CD4-positive, alpha-beta memory T cell (primary cell): ENCODE data around the gene CPHXL2. TPM values are rescaled to one million over a fixed set of nuclear protein-coding genes. Genes with fewer than 3 reads are reported as not detected.

Source experiments
- CTCF ChIA-PET: fragments of 350-600 bp; sonication (Branson Sonifier 250); formaldehyde crosslinking; loops from one replicate; lab custom pipeline; 2021; ENCODE audit warnings: inconsistent platforms; ENCODE audit not compliant: partially characterized antibody; lab: Charles Lee
- POLR2A ChIA-PET: fragments of 350-600 bp; sonication (Branson Sonifier 250); formaldehyde crosslinking; loops from one replicate; lab custom pipeline; 2021; ENCODE audit not compliant: partially characterized antibody; lab: Charles Lee
- DNase-seq, 5 donors: peaks; one replicate each; pipeline versions ENCODE4 v3.0.0 to v3.0.0-alpha.2; 2020 to 2022; ENCODE audit warnings: mixed read lengths in 1 of 5
- H3K27ac ChIP-seq: one replicate; pipeline ENCODE4 v1.7.0; 2013; ENCODE audit warnings: low read depth, low read length
- H3K27me3 ChIP-seq: 2 replicates; pipeline ENCODE4 v1.7.0; 2013; ENCODE audit warnings: mild to moderate bottlenecking, low read length, moderate library complexity; ENCODE audit not compliant: insufficient read depth
- H3K36me3 ChIP-seq: 2 replicates; pipeline ENCODE4 v1.7.0; 2013; ENCODE audit warnings: mild to moderate bottlenecking, low read length, moderate library complexity; ENCODE audit not compliant: insufficient read depth
- H3K4me1 ChIP-seq: 2 replicates; pipeline ENCODE4 v1.7.0; 2013; ENCODE audit warnings: mild to moderate bottlenecking, low read length, moderate library complexity; ENCODE audit not compliant: insufficient read depth
- H3K4me3 ChIP-seq, 2 donors: one replicate each; pipeline ENCODE4 v1.7.0; 2013; ENCODE audit warnings: low read length in 2 of 2, mild to moderate bottlenecking in 1 of 2
- H3K9me3 ChIP-seq, 2 donors: one replicate each; pipeline ENCODE4 v1.7.0; 2013; ENCODE audit warnings: low read length in 2 of 2, control low read depth in 1 of 2; ENCODE audit not compliant: control insufficient read depth in 1 of 2
- H3K27ac Mint-ChIP-seq, 7 donors: one replicate each; pipeline ENCODE4 v1.8.0; 2020 to 2021; ENCODE audit warnings: mixed read lengths in 7 of 7, mild to moderate bottlenecking in 6 of 7, inconsistent platforms in 3 of 7, moderate library complexity in 3 of 7
- H3K27me3 Mint-ChIP-seq, 2 donors: one replicate each; pipeline ENCODE4 v1.8.0; 2020 to 2021; ENCODE audit warnings: mixed read lengths in 2 of 2
- H3K36me3 Mint-ChIP-seq, 2 donors: one replicate each; pipeline ENCODE4 v1.8.0; 2020 to 2021; ENCODE audit warnings: mixed read lengths in 2 of 2, inconsistent platforms in 1 of 2, mild to moderate bottlenecking in 1 of 2
- H3K4me1 Mint-ChIP-seq, 4 donors: one replicate each; pipeline ENCODE4 v1.8.0; 2020 to 2021; ENCODE audit warnings: mixed read lengths in 4 of 4, mild to moderate bottlenecking in 1 of 4
- H3K4me3 Mint-ChIP-seq, 8 donors: one replicate each; pipeline ENCODE4 v1.8.0; 2020 to 2021; ENCODE audit warnings: mixed read lengths in 8 of 8, mild to moderate bottlenecking in 7 of 8, moderate library complexity in 6 of 8, inconsistent platforms in 3 of 8
- H3K9me3 Mint-ChIP-seq, 8 donors: one replicate each; pipeline ENCODE4 v1.8.0; 2020 to 2021; ENCODE audit warnings: mixed read lengths in 8 of 8, mild to moderate bottlenecking in 5 of 8, inconsistent platforms in 3 of 8, moderate library complexity in 1 of 8
- intact Hi-C: fragments of 100-400 bp; cut with micrococcal nuclease; formaldehyde crosslinking; loops from one replicate; pipeline ENCODE4 v1.15.1; 2023
- polyA plus RNA-seq, 2 donors: library from polyadenylated mRNA; unstranded; fragments of 300-500 nt; fragmentation: Illumina TruSeq; gene quantifications; one replicate each; pipeline ENCODE4 v1.2.3, GENCODE V29; 2021
- total RNA-seq, 2 experiments: library from RNA; stranded (reverse); gene quantifications; one replicate each; pipeline ENCODE4 v1.2.3, GENCODE V29; 2021

The CPHXL2 gene
- total and polyA plus RNA-seq, 4 experiments from 2014 or later, result not detected

GRCh38 chr16:75628351-75628750, 48.5 kb downstream of the CPHXL2 start:
- no peak for DNase-seq
- H3K4me3 Mint-ChIP-seq, result peak overlapping the region in 5 of 8 donors; percentile 46 to 80 (median 61)
- no peak overlapping the region for H3K4me3 ChIP-seq
- H3K27me3 ChIP-seq, result no peaks in the 10 kb centered on the region
- intact Hi-C loops, result no loop called here
- peak overlapping the region; percentile 84 to 94 (median 88) for H3K27ac Mint-ChIP-seq
- peaks cover 34 to 56% (median 40%) of the 10 kb centered on the region in 4 donors for H3K4me1 Mint-ChIP-seq
- H3K36me3 Mint-ChIP-seq, result peaks cover 65 to 73% of the 10 kb centered on the region in 2 donors
- H3K27ac ChIP-seq, result peak overlapping the region; percentile 38
- H3K9me3 Mint-ChIP-seq, result peaks cover 0 to 3% (median 0%) of the 10 kb centered on the region in 8 donors
- H3K27me3 Mint-ChIP-seq, result no peaks in the 10 kb centered on the region
- ChIA-PET CTCF (no interaction called here), POLR2A (interaction anchor here (0.6 to 6.1 kb wide), 6 partner anchors 10 to 111 kb away, joined by 3 to 70 read pairs (median 3); partner anchors contain the start of genes KARS1, TERF2IP and TMEM231)
- peaks cover 32% of the 10 kb centered on the region for H3K4me1 ChIP-seq
- H3K9me3 ChIP-seq, result no peaks in the 10 kb centered on the region
- H3K36me3 ChIP-seq, result peaks cover 57% of the 10 kb centered on the region

- peaks cover 32% of the 10 kb centered on the region for H3K4me1 ChIP-seq
- ChIA-PET CTCF (no interaction called here), POLR2A (interaction anchor here (0.6 to 6.1 kb wide), 5 partner anchors 15 to 111 kb away, joined by 3 to 70 read pairs (median 3); partner anchors contain the start of genes KARS1, TERF2IP and TMEM231)
- H3K27me3 Mint-ChIP-seq, result peaks cover 0 to 3% of the 10 kb centered on the region in 2 donors
- H3K4me1 Mint-ChIP-seq, result peaks cover 35 to 61% (median 40%) of the 10 kb centered on the region in 4 donors
- DNase-seq, result peak in 4 of 5 donors; percentile 30 to 49 (median 34)
- H3K27me3 ChIP-seq, result no peaks in the 10 kb centered on the region
- intact Hi-C loops, result no loop called here
- H3K27ac ChIP-seq, result peak overlapping the region; percentile 38
- H3K4me3 ChIP-seq, result no peak overlapping the region
- peaks cover 62 to 73% of the 10 kb centered on the region in 2 donors for H3K36me3 Mint-ChIP-seq
- H3K9me3 ChIP-seq, result no peaks in the 10 kb centered on the region
- peak overlapping the region in 7 of 8 donors; percentile 6 to 80 (median 57) for H3K4me3 Mint-ChIP-seq
- peaks cover 52% of the 10 kb centered on the region for H3K36me3 ChIP-seq
- peak overlapping the region; percentile 84 to 94 (median 88) for H3K27ac Mint-ChIP-seq
- H3K9me3 Mint-ChIP-seq, result peaks cover 0 to 6% (median 0%) of the 10 kb centered on the region in 8 donors
These were observed 49.0 kb downstream of the CPHXL2 start for GRCh38 chr16:75627851-75628250.

- Mint-ChIP-seq H3K27me3 (peaks cover 0 to 3% of the 10 kb centered on the region in 2 donors), H3K9me3 (peaks cover 0 to 7% (median 0%) of the 10 kb centered on the region in 8 donors), H3K4me3 (peak overlapping the region in 4 of 8 donors; percentile 33 to 80 (median 60)), H3K27ac (peak overlapping the region; percentile 84 to 94 (median 91)), H3K36me3 (peaks cover 57 to 67% of the 10 kb centered on the region in 2 donors), H3K4me1 (peaks cover 40 to 71% (median 46%) of the 10 kb centered on the region in 4 donors)
- intact Hi-C loops, result no loop called here
- Histone ChIP-seq H3K36me3 (peaks cover 44% of the 10 kb centered on the region), H3K4me1 (peaks cover 40% of the 10 kb centered on the region), H3K27ac (peak overlapping the region; percentile 38), H3K4me3 (no peak overlapping the region), H3K27me3 (no peaks in the 10 kb centered on the region), H3K9me3 (no peaks in the 10 kb centered on the region)
- ChIA-PET CTCF (interaction anchor here (1.0 to 2.4 kb wide), 5 partner anchors 15 to 155 kb away, joined by 3 to 11 read pairs (median 3); partner anchors contain the start of genes KARS1 and TERF2IP), POLR2A (interaction anchor here (0.9 to 6.1 kb wide), 4 partner anchors 14 to 61 kb away, joined by 3 to 70 read pairs (median 4); partner anchors contain the start of genes GABARAPL2, KARS1 and TERF2IP)
- DNase-seq, result no peak
These were observed 50.0 kb downstream of the CPHXL2 start for GRCh38 chr16:75626806-75627205.

GRCh38 chr16:75624921-75625334, 51.9 kb downstream of the CPHXL2 start:
- H3K9me3 ChIP-seq, result no peaks in the 10 kb centered on the region
- peaks cover 59% of the 10 kb centered on the region for H3K4me1 ChIP-seq
- Mint-ChIP-seq H3K27me3 (peaks cover 0 to 3% of the 10 kb centered on the region in 2 donors), H3K27ac (peak overlapping the region; percentile 19 to 92 (median 81)), H3K9me3 (peaks cover 0 to 7% (median 0%) of the 10 kb centered on the region in 8 donors), H3K36me3 (peaks cover 46 to 60% of the 10 kb centered on the region in 2 donors), H3K4me1 (peaks cover 55 to 90% (median 64%) of the 10 kb centered on the region in 4 donors), H3K4me3 (peak overlapping the region in 5 of 8 donors; percentile 35 to 70 (median 51))
- intact Hi-C loops, result no loop called here
- no peak overlapping the region for H3K27ac ChIP-seq
- no peak for DNase-seq
- no peaks in the 10 kb centered on the region for H3K27me3 ChIP-seq
- ChIA-PET POLR2A (interaction anchor here (0.6 to 1.4 kb wide), 2 partner anchors 23 to 69 kb away, joined by 3 to 4 read pairs; partner anchors contain the start of genes KARS1, TERF2IP and TMEM231), CTCF (interaction anchor here (2.4 kb wide), 1 partner anchor 23 kb away, joined by 11 read pairs; the partner anchor contains the start of genes KARS1 and TERF2IP)
- H3K36me3 ChIP-seq, result peaks cover 32% of the 10 kb centered on the region
- no peak overlapping the region for H3K4me3 ChIP-seq

- H3K4me1 Mint-ChIP-seq, result peaks cover 46 to 87% (median 58%) of the 10 kb centered on the region in 4 donors
- H3K27me3 Mint-ChIP-seq, result peaks cover 0 to 3% of the 10 kb centered on the region in 2 donors
These were observed 53.8 kb downstream of the CPHXL2 start, which contains the start of gene ADAT1 for GRCh38 chr16:75622761-75623605. ADAT1 (minus strand) TSS chr16:75623281; CDS start chr16:75620799, 2,482 bp downstream.

GRCh38 chr16:75621170-75621477, 55.7 kb downstream of the CPHXL2 start:
- Mint-ChIP-seq H3K27me3 (peaks cover 0 to 3% of the 10 kb centered on the region in 2 donors), H3K27ac (peak overlapping the region in 6 of 7 donors; percentile 98 to 99 (median 98)), H3K9me3 (peaks cover 0 to 7% (median 0%) of the 10 kb centered on the region in 8 donors), H3K4me3 (peak overlapping the region in 7 of 8 donors; percentile 11 to 98 (median 97)), H3K36me3 (peaks cover 27 to 49% of the 10 kb centered on the region in 2 donors), H3K4me1 (peaks cover 42 to 81% (median 53%) of the 10 kb centered on the region in 4 donors)
- Histone ChIP-seq H3K4me3 (peak overlapping the region in 1 of 2 donors; percentile 1), H3K27me3 (no peaks in the 10 kb centered on the region), H3K9me3 (no peaks in the 10 kb centered on the region), H3K27ac (peak overlapping the region; percentile 96), H3K4me1 (peaks cover 64% of the 10 kb centered on the region), H3K36me3 (peaks cover 11% of the 10 kb centered on the region)
- POLR2A ChIA-PET, result interaction anchor here (0.9 to 9.6 kb wide), 8 partner anchors 9 to 104 kb away, joined by 3 to 293 read pairs (median 8); partner anchors contain the start of genes GABARAPL2, KARS1 and TERF2IP
- CTCF ChIA-PET, result interaction anchor here (0.6 to 2.8 kb wide), 18 partner anchors 10 to 157 kb away, joined by 3 to 31 read pairs (median 5); partner anchors contain the start of genes KARS1, TERF2IP, TMEM170A and TMEM231
- DNase-seq, result peak in 3 of 5 donors; percentile 19 to 43 (median 25)
- intact Hi-C loops, result loop anchor here (1.0 kb wide), 1 partner anchor 100 kb away; no protein-coding TSS in a partner anchor

More at GRCh38 chr16:75622761-75623605, 53.8 kb downstream of the CPHXL2 start, which contains the start of gene ADAT1:
- Mint-ChIP-seq H3K36me3 (peaks cover 39 to 54% of the 10 kb centered on the region in 2 donors), H3K9me3 (peaks cover 0 to 7% (median 0%) of the 10 kb centered on the region in 8 donors), H3K4me3 (peak within 1 kb of the TSS; percentile 90 to 98 (median 97)), H3K27ac (peak within 1 kb of the TSS; percentile 97 to 99 (median 98))
- Histone ChIP-seq H3K9me3 (no peaks in the 10 kb centered on the region), H3K4me3 (peak within 1 kb of the TSS; percentile 86 to 90), H3K36me3 (peaks cover 14% of the 10 kb centered on the region), H3K27ac (peak within 1 kb of the TSS; percentile 96), H3K27me3 (no peaks in the 10 kb centered on the region), H3K4me1 (peaks cover 59% of the 10 kb centered on the region)
- intact Hi-C loops, result loop anchor here (1.0 to 2.0 kb wide), 9 partner anchors 24 to 1567 kb away; partner anchors contain the start of genes GABARAPL2, GLG1, KARS1 and PSMD7
- POLR2A ChIA-PET, result interaction anchor here (0.8 to 9.6 kb wide), 20 partner anchors 8 to 1300 kb away, joined by 3 to 293 read pairs (median 4); partner anchors contain the start of genes CFDP1, GABARAPL2, KARS1 and RFWD3
- CTCF ChIA-PET, result interaction anchor here (0.9 to 2.8 kb wide), 16 partner anchors 9 to 238 kb away, joined by 3 to 31 read pairs (median 5); partner anchors contain the start of genes KARS1 and TERF2IP
- peak; percentile 95 to 99 (median 98) for DNase-seq
